Type B pancreatic cell (in vitro differentiated cells): ENCODE data around the gene MICAL2. TPM values are rescaled to one million over a fixed set of nuclear protein-coding genes. Genes with fewer than 3 reads are reported as not detected.

Experiments used
- DNase-seq: peaks from one replicate; pipeline ENCODE4 v3.0.0; 2021; ENCODE audit warnings: mixed read lengths; ENCODE audit not compliant: unreplicated experiment; ENCODE audit errors: extremely low spot score
- H3K27ac Mint-ChIP-seq: 2 replicates; pipeline ENCODE4 v1.8.0; 2021; ENCODE audit warnings: mild to moderate bottlenecking, mixed read lengths
- H3K27me3 Mint-ChIP-seq: 2 replicates; pipeline ENCODE4 v1.8.0; 2021; ENCODE audit warnings: mixed read lengths
- H3K36me3 Mint-ChIP-seq: 2 replicates; pipeline ENCODE4 v1.8.0; 2021; ENCODE audit warnings: mixed read lengths
- H3K4me1 Mint-ChIP-seq: one replicate; pipeline ENCODE4 v1.8.0; 2021; ENCODE audit warnings: mixed read lengths; ENCODE audit not compliant: unreplicated experiment
- H3K4me3 Mint-ChIP-seq: 2 replicates; pipeline ENCODE4 v1.8.0; 2021; ENCODE audit warnings: mild to moderate bottlenecking, mixed read lengths
- H3K9me3 Mint-ChIP-seq: 2 replicates; pipeline ENCODE4 v1.8.0; 2021; ENCODE audit warnings: mixed read lengths
- total RNA-seq: library from RNA; stranded (reverse); gene quantifications from 2 replicates; pipeline ENCODE4 v1.2.1, GENCODE V29; 2021; ENCODE audit warnings: low replicate concordance
- TF ChIP-seq, protein P1 (sequence below): fragments of 200-600 bp; sonication (generic); conservative IDR thresholded peaks from 2 replicates; pipeline ENCODE4 v1.5.0; 2021; ENCODE audit warnings: antibody characterized with exemption, mild to moderate bottlenecking

MICAL2 gene
- total RNA-seq, 1 donor from 2014 or later = 38.0 TPM

DNA sequence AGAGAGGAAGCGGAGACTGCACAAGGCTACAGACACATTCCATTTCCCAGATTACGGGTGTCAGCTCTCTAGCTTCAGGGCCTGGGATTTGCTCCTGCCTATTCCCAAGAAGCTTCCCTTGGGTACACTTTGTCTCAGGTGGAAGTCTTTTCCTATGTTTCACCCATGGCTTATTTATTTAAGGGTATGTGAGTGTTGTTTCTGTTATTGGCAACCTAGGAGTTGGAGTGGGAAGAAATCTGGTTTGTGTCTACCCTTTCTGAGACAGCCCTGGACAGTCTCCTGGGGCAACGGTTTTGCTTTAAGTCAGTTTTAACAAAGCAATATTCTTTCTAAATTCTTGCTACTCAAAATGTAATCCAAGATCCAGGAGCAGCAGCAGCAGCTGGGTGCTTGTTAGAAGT is 127.0 kb downstream of the MICAL2 start:
- H3K36me3 Mint-ChIP-seq = no peaks in the 10 kb centered on the region
- no peaks in the 10 kb centered on the region for H3K9me3 Mint-ChIP-seq
- TF ChIP-seq, protein P1, sequence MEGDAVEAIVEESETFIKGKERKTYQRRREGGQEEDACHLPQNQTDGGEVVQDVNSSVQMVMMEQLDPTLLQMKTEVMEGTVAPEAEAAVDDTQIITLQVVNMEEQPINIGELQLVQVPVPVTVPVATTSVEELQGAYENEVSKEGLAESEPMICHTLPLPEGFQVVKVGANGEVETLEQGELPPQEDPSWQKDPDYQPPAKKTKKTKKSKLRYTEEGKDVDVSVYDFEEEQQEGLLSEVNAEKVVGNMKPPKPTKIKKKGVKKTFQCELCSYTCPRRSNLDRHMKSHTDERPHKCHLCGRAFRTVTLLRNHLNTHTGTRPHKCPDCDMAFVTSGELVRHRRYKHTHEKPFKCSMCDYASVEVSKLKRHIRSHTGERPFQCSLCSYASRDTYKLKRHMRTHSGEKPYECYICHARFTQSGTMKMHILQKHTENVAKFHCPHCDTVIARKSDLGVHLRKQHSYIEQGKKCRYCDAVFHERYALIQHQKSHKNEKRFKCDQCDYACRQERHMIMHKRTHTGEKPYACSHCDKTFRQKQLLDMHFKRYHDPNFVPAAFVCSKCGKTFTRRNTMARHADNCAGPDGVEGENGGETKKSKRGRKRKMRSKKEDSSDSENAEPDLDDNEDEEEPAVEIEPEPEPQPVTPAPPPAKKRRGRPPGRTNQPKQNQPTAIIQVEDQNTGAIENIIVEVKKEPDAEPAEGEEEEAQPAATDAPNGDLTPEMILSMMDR = no peak
- peaks cover 12% of the 10 kb centered on the region for H3K4me1 Mint-ChIP-seq
- peak overlapping the region; percentile 27 for H3K27ac Mint-ChIP-seq
- DNase-seq = no peak
- no peaks in the 10 kb centered on the region for H3K27me3 Mint-ChIP-seq
- no peak overlapping the region for H3K4me3 Mint-ChIP-seq

DNA sequence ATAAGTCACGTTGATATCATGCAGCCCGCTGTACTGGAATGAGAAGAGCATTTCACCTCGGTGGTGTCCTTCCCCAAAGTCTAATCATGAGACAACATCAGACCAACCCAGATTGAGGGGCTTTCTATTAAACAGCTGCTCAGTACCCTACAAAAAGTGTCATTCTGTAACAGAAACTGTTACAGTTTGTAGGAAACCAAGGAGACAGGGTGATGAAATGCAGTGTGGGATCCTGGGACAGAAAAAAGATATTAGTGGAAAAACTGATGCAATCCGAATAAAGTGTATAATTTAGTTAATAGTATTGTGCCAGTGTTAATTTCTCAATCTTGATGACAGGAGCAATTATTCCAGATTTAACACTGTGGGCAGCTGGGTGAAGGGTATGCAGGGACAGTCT is 128.0 kb downstream of the MICAL2 start:
- no peaks in the 10 kb centered on the region for H3K27me3 Mint-ChIP-seq
- no peaks in the 10 kb centered on the region for H3K36me3 Mint-ChIP-seq
- peaks cover 12% of the 10 kb centered on the region for H3K4me1 Mint-ChIP-seq
- TF ChIP-seq, protein P1 = no peak
- no peaks in the 10 kb centered on the region for H3K9me3 Mint-ChIP-seq
- no peak overlapping the region for H3K4me3 Mint-ChIP-seq
- no peak overlapping the region for H3K27ac Mint-ChIP-seq
- DNase-seq = no peak

GRCh38 chr11:12239396-12239795 is 129.0 kb downstream of the MICAL2 start:
- Mint-ChIP-seq H3K27me3 (no peaks in the 10 kb centered on the region), H3K36me3 (no peaks in the 10 kb centered on the region), H3K27ac (no peak overlapping the region), H3K4me3 (no peak overlapping the region), H3K9me3 (no peaks in the 10 kb centered on the region), H3K4me1 (peaks cover 18% of the 10 kb centered on the region)
- TF ChIP-seq, protein P1 = no peak
- DNase-seq = no peak

GRCh38 chr11:12239804-12240371 is 129.5 kb downstream of the MICAL2 start:
- no peaks in the 10 kb centered on the region for H3K9me3 Mint-ChIP-seq
- no peak for DNase-seq
- no peaks in the 10 kb centered on the region for H3K27me3 Mint-ChIP-seq
- TF ChIP-seq, protein P1 = no peak
- H3K36me3 Mint-ChIP-seq = no peaks in the 10 kb centered on the region
- no peak overlapping the region for H3K4me3 Mint-ChIP-seq
- peaks cover 21% of the 10 kb centered on the region for H3K4me1 Mint-ChIP-seq
- H3K27ac Mint-ChIP-seq = no peak overlapping the region

- DNase-seq = no peak
- Mint-ChIP-seq H3K36me3 (no peaks in the 10 kb centered on the region), H3K27ac (no peak overlapping the region), H3K4me1 (peaks cover 21% of the 10 kb centered on the region), H3K9me3 (no peaks in the 10 kb centered on the region), H3K27me3 (no peaks in the 10 kb centered on the region), H3K4me3 (no peak overlapping the region)
- TF ChIP-seq, protein P1 = no peak
Observed at GRCh38 chr11:12240677-12241076, 130.3 kb downstream of the MICAL2 start.

GRCh38 chr11:12241401-12241800 is 131.0 kb downstream of the MICAL2 start:
- peaks cover 19% of the 10 kb centered on the region for H3K4me1 Mint-ChIP-seq
- H3K36me3 Mint-ChIP-seq = no peaks in the 10 kb centered on the region

More at GRCh38 chr11:12241401-12241800, 131.0 kb downstream of the MICAL2 start:
- DNase-seq = no peak
- H3K27me3 Mint-ChIP-seq = no peaks in the 10 kb centered on the region
- H3K27ac Mint-ChIP-seq = no peak overlapping the region
- H3K9me3 Mint-ChIP-seq = no peaks in the 10 kb centered on the region
- TF ChIP-seq, protein P1 = no peak
- no peak overlapping the region for H3K4me3 Mint-ChIP-seq
